Pancreas (tissue), 10 donors: ENCODE data around the gene MCU. TPM values are rescaled to one million over a fixed set of nuclear protein-coding genes. Genes with fewer than 3 reads are reported as not detected.
"Not testable (repeated sequence)": the region's sequence is repeated elsewhere in the genome, so short reads cannot be mapped to it uniquely, and the experiment has no call there.

ENCODE experiments used
- ATAC-seq, 4 donors: fragments of 200-7000 bp; cut with Tn5 transposase; one replicate each; pipeline versions ENCODE4 v1.8.0 to v1.9.1; 2020; ENCODE audit warnings: mild to moderate bottlenecking in 4 of 4, moderate library complexity in 4 of 4
- DNase-seq, 6 donors: peaks; one replicate each; pipeline ENCODE4 v3.0.0-alpha.2; 2020
- FAIRE-seq: peaks from 2 replicates; lab custom pipeline; 2012; peaks lifted over from hg19 to GRCh38; lab: Jason Lieb, UNC
- H3K27ac ChIP-seq, 4 donors: fragments of 200-600 bp; sonication (generic); 1 replicate in 3 of 4; 2 replicates in 1 of 4; pipeline versions ENCODE4 v1.5.0 to v1.8.0; 2020
- H3K27me3 ChIP-seq, 4 donors: fragments of 200-600 bp; one replicate each; pipeline ENCODE4 v1.8.0; 2021
- H3K36me3 ChIP-seq, 3 donors: fragments of 200-600 bp; sonication (generic) in 1 of 3; one replicate each; pipeline versions ENCODE4 v1.5.0 to v1.8.0; 2020 to 2021
- H3K4me1 ChIP-seq, 3 donors: fragments of 200-600 bp; one replicate each; pipeline ENCODE4 v1.8.0; 2021
- H3K4me3 ChIP-seq, 4 donors: fragments of 200-600 bp; sonication (generic) in 2 of 4; one replicate each; pipeline versions ENCODE4 v1.5.0 to v1.8.0; 2020 to 2021
- H3K9me3 ChIP-seq, 4 donors: fragments of 200-600 bp; one replicate each; pipeline ENCODE4 v1.8.0; 2021
- CTCF ChIP-seq, 4 donors: fragments of 200-600 bp; sonication (generic) in 3 of 4; IDR thresholded peaks; one replicate each; pipeline versions ENCODE4 v1.5.0 to v1.8.0; 2021; ENCODE audit warnings: antibody characterized with exemption in 4 of 4
- WGBS, 2 donors: extraction: QIAGEN DNeasy Blood & Tissue Kit; methylation state at CpG; one replicate each; pipeline ENCODE4 v1.1.7; 2013; 5-methylcytosine and 5-hydroxymethylcytosine counted together
- intact Hi-C, 3 donors: fragments of 100-400 bp; cut with DNase I; formaldehyde crosslinking; loops; one replicate each; pipeline versions ENCODE4 v1.11.1 to v1.14.2; 2022
- polyA plus RNA-seq, 2 donors: library from polyadenylated mRNA; stranded (reverse); fragments of 200-250 nt; gene quantifications; one replicate each; pipeline ENCODE4 v1.2.3, GENCODE V29; 2013
- total RNA-seq, 6 donors: library from RNA; stranded (reverse); fragmentation: NEBNext Ultra II Directional in 4 of 6; extraction: Animal tissue kit (Norgen Biotek cat#: 25700) in 4 of 6; gene quantifications; one replicate each; pipeline versions ENCODE4 v1.2.1 to v1.2.4, GENCODE V29; 2021 to 2023
- donor health status: healthy with polysubstance abuse.
- donor health status: DM: no; HTN: no; CAD: no; lungs with moderate emphysema.
- donor health status: DM: no; HTN: no; CAD: no.
- donor health status: control.
- donor health status: control.
- donor health status: Bipolar disorder and iron deficiency.
- donor health status: DM: yes; HTN: yes; CAD: no.
- donor health status: DM: no; HTN: no; CAD: no.
- donor health status: DM: no; HTN: no; CAD: no.
- donor health status: DM: yes; HTN: yes; CAD: no.

MCU gene
- total and polyA plus RNA-seq, 8 donors: 6.3 to 15.5 (median 9.2) TPM

GRCh38 chr10:72762042-72762441 is 70.1 kb downstream of the MCU start:
- Histone ChIP-seq H3K4me1 (no peaks in the 10 kb centered on the region), H3K36me3 (no peaks in the 10 kb centered on the region), H3K27me3 (no peaks in the 10 kb centered on the region), H3K9me3 (no peaks in the 10 kb centered on the region), H3K4me3 (no peak overlapping the region), H3K27ac (no peak overlapping the region)
- DNase-seq: no peak
- intact Hi-C loops: no loop called here
- TF ChIP-seq CTCF (IDR thresholded peaks at IDR 0.05): no peak
- ATAC-seq: no peak
- no peak for FAIRE-seq

- Histone ChIP-seq H3K27ac (no peak overlapping the region), H3K9me3 (no peaks in the 10 kb centered on the region), H3K4me3 (no peak overlapping the region), H3K27me3 (no peaks in the 10 kb centered on the region), H3K4me1 (no peaks in the 10 kb centered on the region), H3K36me3 (no peaks in the 10 kb centered on the region)
- DNase-seq (no peak), ATAC-seq (no peak), FAIRE-seq (no peak)
- 88 to 89% methylated on average over 3 of the region's 3 CpGs for WGBS, 2 donors
- intact Hi-C loops: no loop called here
- no peak for TF ChIP-seq CTCF (IDR thresholded peaks at IDR 0.05)
Measured at GRCh38 chr10:72763201-72763600, 71.3 kb downstream of the MCU start.

GRCh38 chr10:72764151-72764550 is 72.2 kb downstream of the MCU start:
- ATAC-seq: peak in 2 of 4 donors; percentile 30 to 44
- Histone ChIP-seq H3K4me1 (no peaks in the 10 kb centered on the region), H3K27ac (no peak overlapping the region), H3K36me3 (no peaks in the 10 kb centered on the region), H3K27me3 (no peaks in the 10 kb centered on the region), H3K9me3 (no peaks in the 10 kb centered on the region), H3K4me3 (no peak overlapping the region)
- FAIRE-seq: no peak
- no peak for TF ChIP-seq CTCF (IDR thresholded peaks at IDR 0.05)
- DNase-seq: no peak
- intact Hi-C loops: no loop called here

GRCh38 chr10:72765051-72765745 is 73.3 kb downstream of the MCU start:
- H3K9me3 ChIP-seq: no peaks in the 10 kb centered on the region
- H3K27me3 ChIP-seq: no peaks in the 10 kb centered on the region
- DNase-seq: no peak
- H3K27ac ChIP-seq: no peak overlapping the region
- no peaks in the 10 kb centered on the region for H3K36me3 ChIP-seq
- intact Hi-C loops: no loop called here
- no peak overlapping the region for H3K4me3 ChIP-seq
- no peak for ATAC-seq
- H3K4me1 ChIP-seq: no peaks in the 10 kb centered on the region
- no peak for FAIRE-seq
- WGBS, 2 donors: 79 to 85% methylated on average over 3 of the region's 3 CpGs
- no peak for TF ChIP-seq CTCF (IDR thresholded peaks at IDR 0.05)

GRCh38 chr10:72771195-72771594 is 79.3 kb downstream of the MCU start:
- FAIRE-seq, H3K36me3 ChIP-seq, H3K27ac ChIP-seq, DNase-seq, intact Hi-C loops, ATAC-seq, H3K4me3 ChIP-seq, H3K9me3 ChIP-seq, H3K4me1 ChIP-seq, H3K27me3 ChIP-seq: not testable (repeated sequence)
